GM12892 (cell line): ENCODE measurements around the gene FABP2.
"Not testable (repeated sequence)": the region's sequence is repeated elsewhere in the genome, so short reads cannot be mapped to it uniquely, and the experiment has no call there.

Experiments
- POLR2A ChIP-seq: IDR thresholded peaks from 2 replicates; pipeline ENCODE4 v1.6.1; 2011; ENCODE audit warnings: low read depth, low read length, control low read depth
- POLR2AphosphoS5 ChIP-seq: IDR thresholded peaks from 2 replicates; pipeline ENCODE4 v1.6.1; 2011; ENCODE audit warnings: low read depth, low read length, control low read depth
- TAF1 ChIP-seq: IDR thresholded peaks from 2 replicates; pipeline ENCODE4 v1.6.1; 2011; ENCODE audit warnings: low read depth, mild to moderate bottlenecking, control low read depth, low read length, borderline replicate concordance

DNA sequence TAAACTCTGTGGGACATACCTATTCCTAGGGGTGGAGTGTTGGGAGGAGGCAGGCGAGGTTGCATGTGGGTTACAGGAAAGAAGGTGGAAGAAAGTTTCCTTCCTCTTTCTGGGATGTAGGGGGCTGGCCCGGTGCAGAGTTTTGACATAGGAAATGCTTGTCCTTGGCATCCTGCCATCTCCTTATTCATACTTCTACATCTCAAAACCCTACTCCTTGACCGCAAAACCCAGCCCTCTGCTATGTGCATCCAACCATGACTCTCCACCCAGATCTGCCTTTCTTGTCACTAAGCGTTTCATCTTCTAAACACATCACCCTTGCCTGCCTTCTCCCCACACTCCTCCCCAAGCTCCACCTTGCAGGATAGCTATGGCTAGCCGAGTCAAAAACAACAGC lies 48.5 kb upstream of the FABP2 start:
- TF ChIP-seq POLR2AphosphoS5, TAF1, POLR2A: not testable (repeated sequence)
